Stomach (tissue), 9 donors: ENCODE results near the gene CALHM1. TPM values are rescaled to one million over a fixed set of nuclear protein-coding genes. Genes with fewer than 3 reads are reported as not detected.

ENCODE experiments used
- DNase-seq, 2 donors: peaks; one replicate each; pipeline versions ENCODE4 v3.0.0 to v3.0.0-alpha.2; 2013 to 2019
- H3K27ac ChIP-seq, 5 donors: fragments of 200-600 bp in 4 of 5; sonication (generic) in 4 of 5; one replicate each; pipeline ENCODE4 v1.5.1; 2013 to 2019; ENCODE audit warnings: mild to moderate bottlenecking in 1 of 5, moderate library complexity in 1 of 5
- H3K27me3 ChIP-seq, 3 donors: fragments of 200-600 bp; sonication (generic); one replicate each; pipeline ENCODE4 v1.5.1; 2017 to 2019; ENCODE audit warnings: mixed run types in 1 of 3
- H3K36me3 ChIP-seq, 4 donors: fragments of 200-600 bp; sonication (generic); 1 replicate in 3 of 4; 2 replicates in 1 of 4; pipeline ENCODE4 v1.5.1; 2016 to 2019
- H3K4me1 ChIP-seq, 4 donors: fragments of 200-600 bp; sonication (generic); one replicate each; pipeline ENCODE4 v1.5.1; 2016 to 2019
- H3K4me3 ChIP-seq, 4 donors: fragments of 200-600 bp; sonication (generic) in 3 of 4; one replicate each; pipeline ENCODE4 v1.5.1; 2016 to 2019; ENCODE audit warnings: mild to moderate bottlenecking in 1 of 4
- H3K9me3 ChIP-seq, 4 donors: fragments of 200-600 bp; sonication (generic); one replicate each; pipeline ENCODE4 v1.5.1; 2016 to 2019
- CTCF ChIP-seq, 7 experiments: fragments of 450-650 bp in 4 of 7; fragments of 200-600 bp in 3 of 7; sonication (generic) in 3 of 7; IDR thresholded peaks; one replicate each; pipeline ENCODE4 v1.5.1; 2016 to 2019; ENCODE audit warnings: antibody characterized with exemption in 7 of 7, control low read depth in 2 of 7, mild to moderate bottlenecking in 1 of 7
- EP300 ChIP-seq: sonication (generic); formaldehyde crosslinking; IDR thresholded peaks from one replicate; pipeline ENCODE4 v1.6.1; 2017; ENCODE audit warnings: antibody characterized with exemption
- POLR2A ChIP-seq, 4 donors: fragments of 450-650 bp; IDR thresholded peaks; one replicate each; pipeline ENCODE4 v1.6.1; 2016; ENCODE audit warnings: antibody characterized with exemption in 4 of 4, control low read depth in 2 of 4, mild to moderate bottlenecking in 1 of 4, moderate library complexity in 1 of 4
- POLR2AphosphoS5 ChIP-seq, 3 donors: sonication (generic); formaldehyde crosslinking; IDR thresholded peaks; one replicate each; pipeline ENCODE4 v1.6.1; 2016; ENCODE audit warnings: antibody characterized with exemption in 3 of 3
- WGBS, 5 donors: extraction: QIAGEN DNeasy Blood & Tissue Kit in 3 of 5; methylation state at CpG; one replicate each; pipeline versions ENCODE4 v1.1.5 to v1.1.7; 2013 to 2018; 5-methylcytosine and 5-hydroxymethylcytosine counted together
- intact Hi-C: fragments of 100-400 bp; cut with DNase I; formaldehyde crosslinking; loops from one replicate; pipeline ENCODE4 v1.15.1; 2023; ENCODE audit warnings: low total_unique reads
- polyA plus RNA-seq, 3 donors: library from polyadenylated mRNA; stranded (reverse); fragments of 200-250 nt; gene quantifications; one replicate each; pipeline ENCODE4 v1.2.3, GENCODE V29; 2013
- total RNA-seq, 5 donors: library from RNA; depleted of rRNA; stranded (reverse); fragments of >200 nt; gene quantifications; one replicate each; pipeline versions ENCODE4 v1.1.0 to v1.2.3, GENCODE V29; 2014 to 2016
- donor health status: healthy with polysubstance abuse.
- donor health status: Bipolar disorder and iron deficiency.
- donor health status: healthy.

Gene CALHM1
- total and polyA plus RNA-seq, 8 donors = not detected

- H3K4me3 ChIP-seq = no peak overlapping the region
- H3K36me3 ChIP-seq = no peaks in the 10 kb centered on the region
- H3K27me3 ChIP-seq = peaks cover 10 to 62% (median 39%) of the 10 kb centered on the region in 3 donors
- no peak for DNase-seq
- intact Hi-C loops = no loop called here
- H3K27ac ChIP-seq = no peak overlapping the region
- H3K4me1 ChIP-seq = peaks cover 16 to 26% (median 19%) of the 10 kb centered on the region in 4 donors
- TF ChIP-seq EP300 = no peak
- TF ChIP-seq CTCF (IDR thresholded peaks at IDR 0.05) = no peak
- no peak for TF ChIP-seq POLR2A (IDR thresholded peaks at IDR 0.05)
- no peak for TF ChIP-seq POLR2AphosphoS5 (IDR thresholded peaks at IDR 0.05)
- WGBS, 5 donors = 80 to 94% (median 90%) methylated on average over 3 of the region's 3 CpGs
- H3K9me3 ChIP-seq = no peaks in the 10 kb centered on the region
Observed at GRCh38 chr10:103495321-103495720, 36.6 kb upstream of the CALHM1 start.

- peak in 1 of 2 donors; percentile 79 for DNase-seq
- no peaks in the 10 kb centered on the region for H3K9me3 ChIP-seq
- no peaks in the 10 kb centered on the region for H3K36me3 ChIP-seq
- intact Hi-C loops = no loop called here
- peak overlapping the region; percentile 53 to 84 (median 72) for H3K4me3 ChIP-seq
- TF ChIP-seq POLR2AphosphoS5 (IDR thresholded peaks at IDR 0.05) (no peak), POLR2A (IDR thresholded peaks at IDR 0.05) (no peak), EP300 (no peak), CTCF (IDR thresholded peaks at IDR 0.05) (no peak)
- H3K27me3 ChIP-seq = peaks cover 10 to 53% (median 34%) of the 10 kb centered on the region in 3 donors
- H3K4me1 ChIP-seq = peaks cover 16 to 26% (median 19%) of the 10 kb centered on the region in 4 donors
- WGBS, 5 donors = 1 to 11% (median 3%) methylated on average over 11 to 91 of the region's 92 CpGs
- peak overlapping the region in 1 of 5 donors; percentile 29 for H3K27ac ChIP-seq
Observed at GRCh38 chr10:103493916-103494877, 35.5 kb upstream of the CALHM1 start.

GRCh38 chr10:103493362-103493915 is 34.7 kb upstream of the CALHM1 start, which contains the start of gene NEURL1:
TSS of gene NEURL1 (plus strand) at chr10:103493705. CDS start at chr10:103494388, 683 bp downstream.
- Histone ChIP-seq H3K9me3 (no peaks in the 10 kb centered on the region), H3K36me3 (no peaks in the 10 kb centered on the region), H3K27ac (peak within 1 kb of the TSS in 1 of 5 donors; percentile 29), H3K4me1 (peaks cover 16 to 26% (median 19%) of the 10 kb centered on the region in 4 donors), H3K4me3 (peak within 1 kb of the TSS; percentile 53 to 84 (median 72)), H3K27me3 (peaks cover 10 to 53% (median 34%) of the 10 kb centered on the region in 3 donors)
- 1 to 8% (median 3%) methylated on average over 24 to 65 of the region's 65 CpGs for WGBS, 5 donors
- DNase-seq = peak in 1 of 2 donors; percentile 84
- no peak for TF ChIP-seq POLR2A (IDR thresholded peaks at IDR 0.05)
- no peak for TF ChIP-seq POLR2AphosphoS5 (IDR thresholded peaks at IDR 0.05)
- no peak for TF ChIP-seq EP300
- no peak for TF ChIP-seq CTCF (IDR thresholded peaks at IDR 0.05)
- intact Hi-C loops = no loop called here

- peaks cover 10 to 52% (median 34%) of the 10 kb centered on the region in 3 donors for H3K27me3 ChIP-seq
- H3K4me1 ChIP-seq = peaks cover 16 to 26% (median 19%) of the 10 kb centered on the region in 4 donors
- TF ChIP-seq POLR2AphosphoS5 (IDR thresholded peaks at IDR 0.05) (no peak), CTCF (IDR thresholded peaks at IDR 0.05) (no peak)
- intact Hi-C loops = no loop called here
- no peaks in the 10 kb centered on the region for H3K9me3 ChIP-seq
- DNase-seq = no peak
- H3K4me3 ChIP-seq = peak overlapping the region in 3 of 4 donors; percentile 53 to 84 (median 81)
- WGBS, 5 donors = 68 to 78% (median 70%) methylated on average over 4 to 5 of the region's 5 CpGs
- H3K36me3 ChIP-seq = no peaks in the 10 kb centered on the region
- no peak overlapping the region for H3K27ac ChIP-seq
Observed at GRCh38 chr10:103492655-103493261, 34.1 kb upstream of the CALHM1 start.
